HCT116 (cell line): ENCODE data around the gene CASK. TPM values are rescaled to one million over a fixed set of nuclear protein-coding genes. Genes with fewer than 3 reads are reported as not detected.

Experiments
- ATAC-seq: fragments of 200-7000 bp; cut with Tn5 transposase; 2 replicates; pipeline ENCODE4 v1.9.1; 2020; ENCODE audit warnings: mild to moderate bottlenecking, moderate library complexity
- BruUV-seq: library from RNA; stranded (reverse); fragments of 400-500 nt; replicated peaks from 2 replicates; lab custom pipeline; 2021; lab: Mats Ljungman, UMichigan
- CTCF ChIA-PET: fragments of 300-600 bp; sonication (Branson Sonifier 250); formaldehyde crosslinking; loops from one replicate; lab custom pipeline; 2021; ENCODE audit warnings: antibody characterized with exemption; lab: Charles Lee
- POLR2A ChIA-PET: fragments of 300-600, 350-600 bp; sonication (Branson Sonifier 250); formaldehyde crosslinking; loops from one replicate; lab custom pipeline; 2021; ENCODE audit warnings: antibody characterized with exemption; lab: Charles Lee
- RAD21 ChIA-PET, 2 experiments: fragments of 300-600 bp; sonication (Branson Sonifier 250); formaldehyde crosslinking; loops; one replicate each; lab custom pipeline; 2023; ENCODE audit warnings: low total read pairs in 2 of 2; ENCODE audit not compliant: uncharacterized antibody in 2 of 2, unreplicated experiment in 2 of 2, low non-redundant PET in 1 of 2; lab: Charles Lee
- DNase-seq: peaks from one replicate; pipeline ENCODE4 v3.0.0-alpha.2; 2010; ENCODE audit warnings: low read depth, low spot score
- H2AFZ ChIP-seq: fragments of 200-600 bp; shearing (Covaris generic), sonication (generic); 2 replicates; pipeline ENCODE4 v1.6.1; 2017; ENCODE audit warnings: low read depth, mixed run types, mixed read lengths, antibody characterized with exemption, low read length; ENCODE audit not compliant: poor library complexity, severe bottlenecking
- H3K27ac ChIP-seq: 2 replicates; pipeline ENCODE4 v1.5.1; 2012; ENCODE audit warnings: low read depth, low read length
- H3K27me3 ChIP-seq: fragments of 200-600 bp; sonication (generic); 2 replicates; pipeline ENCODE4 v1.6.1; 2016; ENCODE audit warnings: mixed run types, low read length, mixed read lengths; ENCODE audit not compliant: insufficient read depth
- H3K36me3 ChIP-seq, 2 experiments: fragments of 200-500 bp in 1 of 2; fragments of 200-600 bp in 1 of 2; sonication (Bioruptor generic) in 1 of 2; sonication (generic) in 1 of 2; 2 replicates each; pipeline versions ENCODE4 v1.5.1 to v1.6.1; 2014 to 2016; ENCODE audit warnings: low read length in 2 of 2, inconsistent platforms in 1 of 2, mixed read lengths in 1 of 2, mixed run types in 1 of 2; ENCODE audit not compliant: insufficient read depth in 2 of 2, control insufficient read depth in 1 of 2
- H3K4me1 ChIP-seq, 2 experiments: fragments of 200-600 bp in 1 of 2; sonication (generic) in 1 of 2; 2 replicates each; pipeline versions ENCODE4 v1.5.1 to v1.6.1; 2012 to 2017; ENCODE audit warnings: low read length in 2 of 2, inconsistent platforms in 1 of 2, mild to moderate bottlenecking in 1 of 2, mixed read lengths in 1 of 2, mixed run types in 1 of 2, moderate library complexity in 1 of 2; ENCODE audit not compliant: insufficient read depth in 2 of 2, control insufficient read depth in 1 of 2
- H3K4me2 ChIP-seq: fragments of 200-600 bp; sonication (generic); 2 replicates; pipeline ENCODE4 v1.6.1; 2017; ENCODE audit warnings: mixed run types, low read length, mixed read lengths
- H3K4me3 ChIP-seq, 2 experiments: fragments of 200-600 bp in 1 of 2; sonication (generic) in 1 of 2; replicated peaks in 1 of 2; 2 replicates each; pipeline ENCODE4 v1.5.1; 2011 to 2016; ENCODE audit warnings: low read length in 2 of 2, control low read depth in 1 of 2, low read depth in 1 of 2, mild to moderate bottlenecking in 1 of 2, mixed read lengths in 1 of 2, mixed run types in 1 of 2
- H3K79me2 ChIP-seq: fragments of 200-600 bp; sonication (generic); 2 replicates; pipeline ENCODE4 v1.6.1; 2017; ENCODE audit warnings: mild to moderate bottlenecking, mixed run types, low read length, moderate library complexity, mixed read lengths; ENCODE audit not compliant: insufficient read depth
- H3K9ac ChIP-seq: fragments of 200-600 bp; sonication (generic); 2 replicates; pipeline ENCODE4 v1.6.1; 2016; ENCODE audit warnings: low read length, mixed read lengths
- H3K9me2 ChIP-seq: fragments of 200-600 bp; sonication (generic), shearing (Covaris generic); 2 replicates; pipeline ENCODE4 v1.6.1; 2017; ENCODE audit warnings: mixed run types, mild to moderate bottlenecking, moderate library complexity; ENCODE audit not compliant: insufficient read depth
- H3K9me3 ChIP-seq, 2 experiments: fragments of 200-500 bp in 1 of 2; fragments of 200-600 bp in 1 of 2; sonication (Bioruptor generic) in 1 of 2; sonication (generic) in 1 of 2; 2 replicates each; pipeline ENCODE4 v1.6.1; 2014 to 2017; ENCODE audit warnings: low read length in 2 of 2, mixed read lengths in 2 of 2, inconsistent platforms in 1 of 2, low read depth in 1 of 2, mild to moderate bottlenecking in 1 of 2, mixed run types in 1 of 2, moderate library complexity in 1 of 2; ENCODE audit not compliant: control insufficient read depth in 1 of 2, insufficient read depth in 1 of 2
- H4K20me1 ChIP-seq: fragments of 200-600 bp; sonication (generic), shearing (Covaris generic); 2 replicates; pipeline ENCODE4 v1.6.1; 2017; ENCODE audit warnings: mixed run types, mild to moderate bottlenecking, moderate library complexity; ENCODE audit not compliant: insufficient read depth
- CBX3 ChIP-seq: IDR thresholded peaks from 2 replicates; pipeline ENCODE4 v1.6.1; 2012; ENCODE audit warnings: low read depth
- CTCF ChIP-seq, 3 experiments: fragments of 200-600 bp in 1 of 3; sonication (generic) in 1 of 3; IDR thresholded peaks in 2 of 3; conservative IDR thresholded peaks in 1 of 3; 2 replicates each; pipeline ENCODE4 v1.5.1; 2012 to 2017; ENCODE audit warnings: low read depth in 2 of 3, low read length in 2 of 3, antibody characterized with exemption in 1 of 3, borderline replicate concordance in 1 of 3, control low read depth in 1 of 3, mild to moderate bottlenecking in 1 of 3, mixed read lengths in 1 of 3, mixed run types in 1 of 3, moderate library complexity in 1 of 3; ENCODE audit not compliant: insufficient read depth in 1 of 3
- EGR1 ChIP-seq: IDR thresholded peaks from 2 replicates; pipeline ENCODE4 v1.6.1; 2012; ENCODE audit warnings: low read depth
- FOSL1 ChIP-seq: IDR thresholded peaks from 2 replicates; pipeline ENCODE4 v1.6.1; 2012; ENCODE audit warnings: low read depth
- POLR2AphosphoS5 ChIP-seq: IDR thresholded peaks from 2 replicates; pipeline ENCODE4 v1.6.1; 2011; ENCODE audit warnings: mild to moderate bottlenecking, low read depth, low read length, moderate library complexity
- RAD21 ChIP-seq: IDR thresholded peaks from 2 replicates; pipeline ENCODE4 v1.6.1; 2012; ENCODE audit warnings: low read depth, mild to moderate bottlenecking
- REST ChIP-seq: IDR thresholded peaks from 2 replicates; pipeline ENCODE4 v1.6.1; 2012; ENCODE audit warnings: low read depth
- SIN3A ChIP-seq: IDR thresholded peaks from 2 replicates; pipeline ENCODE4 v1.6.1; 2012; ENCODE audit warnings: low read depth
- SRF ChIP-seq: IDR thresholded peaks from 2 replicates; pipeline ENCODE4 v1.6.1; 2012; ENCODE audit warnings: low read depth
- YY1 ChIP-seq: IDR thresholded peaks from 2 replicates; pipeline ENCODE4 v1.6.1; 2011; ENCODE audit warnings: low read length, low read depth, moderate library complexity, mild to moderate bottlenecking; ENCODE audit not compliant: insufficient replicate concordance; ENCODE audit errors: extremely low read depth
- ZBTB33 ChIP-seq: IDR thresholded peaks from 2 replicates; pipeline ENCODE4 v1.6.1; 2011; ENCODE audit warnings: mild to moderate bottlenecking, low read length, moderate library complexity; ENCODE audit not compliant: insufficient replicate concordance; ENCODE audit errors: extremely low read depth
- ZFX ChIP-seq: fragments of 450-650 bp; IDR thresholded peaks from 2 replicates; pipeline ENCODE4 v1.6.1; 2017
- intact Hi-C: fragments of 100-400 bp; cut with micrococcal nuclease; formaldehyde crosslinking; loops from 2 replicates; pipeline ENCODE4 v1.10.0; 2022
- total RNA-seq: library from RNA; stranded (reverse); gene quantifications from one replicate; pipeline ENCODE4 v1.2.1, GENCODE V29; 2021; ENCODE audit not compliant: unreplicated experiment

The CASK gene
- total RNA-seq, 1 experiment from 2014 or later: 39.0 TPM

GRCh38 chrX:41862562-41863184, 60.7 kb downstream of the CASK start (continued):
- TF ChIP-seq REST: no peak
- TF ChIP-seq SRF: no peak
- TF ChIP-seq POLR2AphosphoS5: no peak
- no peak for TF ChIP-seq CTCF (IDR thresholded peaks at IDR 0.05 in 2 of 3, conservative IDR thresholded peaks at IDR 0.05 in 1 of 3; ENCODE audit: borderline replicate concordance in 1 of 3, insufficient read depth in 1 of 3, low read depth in 2 of 3, low read length in 2 of 3)
- TF ChIP-seq CBX3: no peak
- no peak for TF ChIP-seq RAD21
- TF ChIP-seq, all 23 proteins: peak for 0

GRCh38 chrX:41858161-41858775, 65.1 kb downstream of the CASK start:
- Histone ChIP-seq H2AFZ (no peak overlapping the region), H3K36me3 (no peaks in the 10 kb centered on the region), H4K20me1 (no peaks in the 10 kb centered on the region), H3K9ac (no peak overlapping the region), H3K9me2 (no peaks in the 10 kb centered on the region), H3K4me3 (no peak overlapping the region), H3K4me2 (no peak overlapping the region), H3K79me2 (peaks cover 15% of the 10 kb centered on the region), H3K27me3 (no peaks in the 10 kb centered on the region), H3K27ac (no peak overlapping the region), H3K9me3 (no peaks in the 10 kb centered on the region), H3K4me1 (no peaks in the 10 kb centered on the region)
- CTCF ChIA-PET: no interaction called here
- intact Hi-C loops: no loop called here
- DNase-seq: no peak
- POLR2A ChIA-PET: no interaction called here
- no TSS peak for BruUV-seq
- ATAC-seq: no peak
- RAD21 ChIA-PET: no interaction called here
- no peak for TF ChIP-seq EGR1
- TF ChIP-seq REST: no peak
- TF ChIP-seq FOSL1: no peak
- TF ChIP-seq SIN3A: no peak
- no peak for TF ChIP-seq YY1
- no peak for TF ChIP-seq ZBTB33
- TF ChIP-seq RAD21: no peak
- no peak for TF ChIP-seq ZFX
